OCI-LY3 (cell line): ENCODE data around the gene TMEM200C.

Experiments
- EZH2phosphoT487 ChIP-seq: fragments of 200-600 bp; shearing (Covaris generic); IDR thresholded peaks from 2 replicates; pipeline ENCODE4 v1.6.1; 2018; ENCODE audit warnings: antibody characterized with exemption, mixed run types, low read depth
- TF ChIP-seq, protein P1 (sequence below): fragments of 200-600, 300-600 bp; sonication (generic); IDR thresholded peaks from 2 replicates; pipeline ENCODE4 v1.5.1; 2014; ENCODE audit warnings: antibody characterized with exemption, low read length, low read depth

DNA sequence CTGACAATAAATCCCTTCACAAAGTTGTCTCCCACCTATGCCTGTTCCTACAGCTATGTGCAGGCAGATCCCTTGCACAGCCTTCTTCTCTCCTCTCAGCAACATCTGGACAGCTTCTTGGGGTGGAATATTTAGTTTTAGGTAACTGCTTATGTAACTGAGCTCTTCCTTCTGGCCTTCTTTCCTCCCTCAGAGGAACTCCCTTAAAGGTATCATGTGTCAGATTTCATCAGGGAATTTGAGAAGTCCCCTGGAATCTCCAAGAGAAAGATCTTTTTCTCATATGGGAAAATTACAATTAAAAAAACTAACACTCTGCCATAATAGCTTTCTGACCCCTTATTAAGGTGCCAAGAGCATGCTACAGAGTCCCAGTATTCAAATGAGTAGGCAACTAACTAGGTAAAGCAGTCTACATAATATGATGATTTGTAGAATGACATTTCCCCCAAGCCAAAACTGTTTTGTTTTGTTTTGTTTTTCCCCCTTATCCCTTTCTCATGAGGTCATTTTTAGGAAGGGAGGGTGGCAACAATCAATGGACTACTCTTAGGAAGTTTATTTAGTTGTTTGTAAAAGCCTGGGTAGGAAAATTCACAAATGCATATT, 2.4 kb downstream of the TMEM200C start:
- TF ChIP-seq, protein P1, sequence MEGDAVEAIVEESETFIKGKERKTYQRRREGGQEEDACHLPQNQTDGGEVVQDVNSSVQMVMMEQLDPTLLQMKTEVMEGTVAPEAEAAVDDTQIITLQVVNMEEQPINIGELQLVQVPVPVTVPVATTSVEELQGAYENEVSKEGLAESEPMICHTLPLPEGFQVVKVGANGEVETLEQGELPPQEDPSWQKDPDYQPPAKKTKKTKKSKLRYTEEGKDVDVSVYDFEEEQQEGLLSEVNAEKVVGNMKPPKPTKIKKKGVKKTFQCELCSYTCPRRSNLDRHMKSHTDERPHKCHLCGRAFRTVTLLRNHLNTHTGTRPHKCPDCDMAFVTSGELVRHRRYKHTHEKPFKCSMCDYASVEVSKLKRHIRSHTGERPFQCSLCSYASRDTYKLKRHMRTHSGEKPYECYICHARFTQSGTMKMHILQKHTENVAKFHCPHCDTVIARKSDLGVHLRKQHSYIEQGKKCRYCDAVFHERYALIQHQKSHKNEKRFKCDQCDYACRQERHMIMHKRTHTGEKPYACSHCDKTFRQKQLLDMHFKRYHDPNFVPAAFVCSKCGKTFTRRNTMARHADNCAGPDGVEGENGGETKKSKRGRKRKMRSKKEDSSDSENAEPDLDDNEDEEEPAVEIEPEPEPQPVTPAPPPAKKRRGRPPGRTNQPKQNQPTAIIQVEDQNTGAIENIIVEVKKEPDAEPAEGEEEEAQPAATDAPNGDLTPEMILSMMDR: no peak
- no peak for TF ChIP-seq EZH2phosphoT487
